Loucy (cell line): Measurements from ENCODE around the gene ADAR.

ENCODE experiments used
- H2AFZ ChIP-seq: fragments of 200-600 bp; sonication (generic); 2 replicates; pipeline ENCODE4 v1.6.0; 2016; ENCODE audit warnings: antibody characterized with exemption, mild to moderate bottlenecking, low read length, moderate library complexity
- H3F3A ChIP-seq: fragments of 200-600 bp; 2 replicates; pipeline ENCODE4 v1.6.0; 2016; ENCODE audit warnings: antibody characterized with exemption, low read depth, mild to moderate bottlenecking
- H3K27me3 ChIP-seq: fragments of 200-600 bp; sonication (generic); 2 replicates; pipeline ENCODE4 v1.6.1; 2014; ENCODE audit warnings: low read length, mild to moderate bottlenecking; ENCODE audit not compliant: insufficient read depth, poor library complexity, severe bottlenecking
- H3K36me3 ChIP-seq: fragments of 200-600 bp; sonication (generic); 2 replicates; pipeline ENCODE4 v1.6.1; 2016; ENCODE audit warnings: low read length; ENCODE audit not compliant: insufficient read depth
- H3K4me1 ChIP-seq: fragments of 200-600 bp; sonication (generic); 2 replicates; pipeline ENCODE4 v1.5.1; 2014; ENCODE audit warnings: low read length, mild to moderate bottlenecking; ENCODE audit not compliant: insufficient read depth, poor library complexity, severe bottlenecking
- H3K4me2 ChIP-seq: fragments of 200-600 bp; sonication (generic); 2 replicates; pipeline ENCODE4 v1.6.0; 2014; ENCODE audit warnings: antibody characterized with exemption, low read length, low read depth, mild to moderate bottlenecking; ENCODE audit not compliant: poor library complexity, severe bottlenecking
- H3K4me3 ChIP-seq: fragments of 200-600 bp; sonication (generic); 2 replicates; pipeline ENCODE4 v1.5.1; 2014; ENCODE audit warnings: low read length, mild to moderate bottlenecking, mixed read lengths; ENCODE audit not compliant: poor library complexity, severe bottlenecking
- H3K79me2 ChIP-seq: fragments of 200-600 bp; sonication (generic); 2 replicates; pipeline ENCODE4 v1.6.1; 2014; ENCODE audit warnings: low read length; ENCODE audit not compliant: insufficient read depth
- H3K9ac ChIP-seq: fragments of 200-600 bp; sonication (generic); 2 replicates; pipeline ENCODE4 v1.6.0; 2014; ENCODE audit warnings: mild to moderate bottlenecking, low read depth, low read length, moderate library complexity; ENCODE audit not compliant: poor library complexity, severe bottlenecking
- H3K9me2 ChIP-seq: fragments of 200-600 bp; sonication (generic); replicated peaks from 2 replicates; pipeline ENCODE4 v1.6.1; 2016; ENCODE audit warnings: low read depth, low read length, mixed read lengths
- H3K9me3 ChIP-seq: fragments of 200-600 bp; sonication (generic); 2 replicates; pipeline ENCODE4 v1.6.1; 2014; ENCODE audit warnings: mild to moderate bottlenecking, antibody characterized with exemption, low read length, low read depth; ENCODE audit not compliant: insufficient read depth
- H4K20me1 ChIP-seq: fragments of 200-600 bp; sonication (generic); 2 replicates; pipeline ENCODE4 v1.6.0; 2014; ENCODE audit warnings: antibody characterized with exemption, low read length, mild to moderate bottlenecking; ENCODE audit not compliant: insufficient read depth, poor library complexity, severe bottlenecking
- EZH2phosphoT487 ChIP-seq: fragments of 200-600 bp; IDR thresholded peaks from 2 replicates; pipeline ENCODE4 v1.6.1; 2018; ENCODE audit warnings: antibody characterized with exemption, mild to moderate bottlenecking, moderate library complexity, borderline replicate concordance
- TF ChIP-seq, protein P1 (sequence below): fragments of 200-600 bp; sonication (generic); conservative IDR thresholded peaks from 2 replicates; pipeline ENCODE4 v1.5.1; 2014; ENCODE audit warnings: mild to moderate bottlenecking, antibody characterized with exemption, low read length

Gene ADAR

DNA sequence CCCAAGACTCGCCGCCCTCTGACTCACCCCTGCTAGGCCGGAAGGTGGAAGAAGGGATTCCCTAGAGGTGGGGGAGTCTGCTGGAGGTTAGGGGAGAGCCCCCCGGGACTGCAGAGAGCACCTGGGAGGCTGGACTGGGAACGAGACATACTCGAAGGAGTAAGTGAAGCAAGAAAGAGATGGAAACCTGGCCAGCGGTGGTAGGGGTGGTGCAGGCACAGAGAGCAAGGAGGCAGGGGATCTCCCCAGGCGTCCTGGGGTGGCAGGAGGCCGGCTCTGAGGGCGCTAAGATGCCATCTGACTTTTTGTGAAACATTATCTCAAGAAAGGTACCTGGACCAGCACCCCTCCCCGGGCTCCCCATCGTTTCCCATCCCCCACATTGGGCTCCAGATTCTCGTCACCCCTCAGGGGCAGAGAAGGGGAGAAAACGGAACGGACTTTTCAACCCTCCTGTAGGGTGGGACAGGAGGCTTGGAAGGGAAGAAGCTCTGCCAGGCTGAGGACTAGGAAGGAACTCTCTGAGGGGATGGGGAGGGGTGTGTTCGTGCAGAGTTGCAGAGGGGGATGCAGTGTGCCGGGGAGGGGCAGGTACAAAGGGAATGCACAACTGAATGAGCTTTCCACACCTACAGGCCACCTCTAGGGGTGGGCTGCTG is 39.7 kb downstream of the ADAR start:
- Histone ChIP-seq H4K20me1 (no peaks in the 10 kb centered on the region), H3K27me3 (no peaks in the 10 kb centered on the region), H3K9me2 (no peaks in the 10 kb centered on the region), H3K9me3 (no peaks in the 10 kb centered on the region), H3K4me1 (no peaks in the 10 kb centered on the region), H3K9ac (no peak overlapping the region), H3K36me3 (no peaks in the 10 kb centered on the region), H3F3A (no peaks in the 10 kb centered on the region), H2AFZ (no peak overlapping the region), H3K79me2 (no peaks in the 10 kb centered on the region), H3K4me3 (no peak overlapping the region), H3K4me2 (no peak overlapping the region)
- TF ChIP-seq, protein P1, sequence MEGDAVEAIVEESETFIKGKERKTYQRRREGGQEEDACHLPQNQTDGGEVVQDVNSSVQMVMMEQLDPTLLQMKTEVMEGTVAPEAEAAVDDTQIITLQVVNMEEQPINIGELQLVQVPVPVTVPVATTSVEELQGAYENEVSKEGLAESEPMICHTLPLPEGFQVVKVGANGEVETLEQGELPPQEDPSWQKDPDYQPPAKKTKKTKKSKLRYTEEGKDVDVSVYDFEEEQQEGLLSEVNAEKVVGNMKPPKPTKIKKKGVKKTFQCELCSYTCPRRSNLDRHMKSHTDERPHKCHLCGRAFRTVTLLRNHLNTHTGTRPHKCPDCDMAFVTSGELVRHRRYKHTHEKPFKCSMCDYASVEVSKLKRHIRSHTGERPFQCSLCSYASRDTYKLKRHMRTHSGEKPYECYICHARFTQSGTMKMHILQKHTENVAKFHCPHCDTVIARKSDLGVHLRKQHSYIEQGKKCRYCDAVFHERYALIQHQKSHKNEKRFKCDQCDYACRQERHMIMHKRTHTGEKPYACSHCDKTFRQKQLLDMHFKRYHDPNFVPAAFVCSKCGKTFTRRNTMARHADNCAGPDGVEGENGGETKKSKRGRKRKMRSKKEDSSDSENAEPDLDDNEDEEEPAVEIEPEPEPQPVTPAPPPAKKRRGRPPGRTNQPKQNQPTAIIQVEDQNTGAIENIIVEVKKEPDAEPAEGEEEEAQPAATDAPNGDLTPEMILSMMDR, result no peak
- no peak for TF ChIP-seq EZH2phosphoT487

GRCh38 chr1:154567386-154568156 is 40.4 kb downstream of the ADAR start, which contains the start of gene CHRNB2:
TSS of gene CHRNB2 (plus strand) at chr1:154567778. CDS start at chr1:154568045, 267 bp downstream.
- Histone ChIP-seq H3K36me3 (no peaks in the 10 kb centered on the region), H3K4me3 (no peak within 1 kb of the TSS), H3K4me1 (no peaks in the 10 kb centered on the region), H3K27me3 (no peaks in the 10 kb centered on the region), H3K9me3 (no peaks in the 10 kb centered on the region), H3K9ac (no peak within 1 kb of the TSS), H3K4me2 (no peak within 1 kb of the TSS), H3K9me2 (no peaks in the 10 kb centered on the region), H3K79me2 (no peaks in the 10 kb centered on the region), H2AFZ (no peak within 1 kb of the TSS), H4K20me1 (no peaks in the 10 kb centered on the region), H3F3A (no peaks in the 10 kb centered on the region)
- no peak for TF ChIP-seq EZH2phosphoT487
- TF ChIP-seq, protein P1, result no peak

- H3K4me2 ChIP-seq, result no peak overlapping the region
- H3K27me3 ChIP-seq, result no peaks in the 10 kb centered on the region
- no peaks in the 10 kb centered on the region for H3F3A ChIP-seq
- H3K9me3 ChIP-seq, result no peaks in the 10 kb centered on the region
- TF ChIP-seq EZH2phosphoT487, result no peak
- TF ChIP-seq, protein P1, result no peak
- no peaks in the 10 kb centered on the region for H3K79me2 ChIP-seq
- H3K4me1 ChIP-seq, result no peaks in the 10 kb centered on the region
- no peak overlapping the region for H3K9ac ChIP-seq
- no peak overlapping the region for H2AFZ ChIP-seq
- H3K9me2 ChIP-seq, result no peaks in the 10 kb centered on the region
- H4K20me1 ChIP-seq, result no peaks in the 10 kb centered on the region
- no peaks in the 10 kb centered on the region for H3K36me3 ChIP-seq
- no peak overlapping the region for H3K4me3 ChIP-seq
Observed at GRCh38 chr1:154565876-154566275, 42.1 kb downstream of the ADAR start.
